ENCODE data around the gene ZNF680. TPM values are rescaled to one million over a fixed set of nuclear protein-coding genes. Genes with fewer than 3 reads are reported as not detected.

Gene ZNF680
- 2.5 to 3.3 TPM (median 2.9 TPM) in 5 replicates for total RNA-seq (2022; extraction: Qiagen RNA extraction; ENCODE audit: low read depth)

GRCh38 chr7:64562626-64563278 lies at the start of gene ZNF680:
TSS of gene ZNF680 (minus strand) at chr7:64563071. CDS start at chr7:64562954, 117 bp downstream.

Other genes starting within 250 kb of the ZNF680 start
- 0.01 to 0.10 TPM (median 0.02 TPM) in 4 of 5 replicates, not detected in the other for gene ZNF736, start 249.1 kb downstream of the ZNF680 start, total RNA-seq (2022; extraction: Qiagen RNA extraction; ENCODE audit: low read depth)
- 2.3 to 4.0 TPM (median 3.0 TPM) in 5 replicates for gene ZNF107, start 103.1 kb upstream of the ZNF680 start, total RNA-seq (2022; extraction: Qiagen RNA extraction; ENCODE audit: low read depth)
- 2.9 to 3.6 TPM (median 3.2 TPM) in 5 replicates for gene ZNF138, start 231.4 kb upstream of the ZNF680 start, total RNA-seq (2022; extraction: Qiagen RNA extraction; ENCODE audit: low read depth)